Epidermal melanocyte (primary cell): Measurements from ENCODE around the gene IGF2BP1.

Experiments
- DNase-seq: peaks from one replicate; pipeline ENCODE4 v3.0.0; 2011; ENCODE audit warnings: low spot score; ENCODE audit not compliant: insufficient read length

IGF2BP1 gene

GRCh38 chr17:48997103-48997826 lies at the start of gene IGF2BP1:
Gene IGF2BP1 (plus strand): TSS chr17:48997385. CDS start chr17:48997746, 361 bp downstream.
- no peak for DNase-seq

- DNase-seq, result no peak
These were observed 45.6 kb upstream of the IGF2BP1 start for GRCh38 chr17:48951572-48951971.

- no peak for DNase-seq
These were observed 44.3 kb upstream of the IGF2BP1 start for GRCh38 chr17:48952904-48953303.

- DNase-seq, result no peak
These were observed 42.9 kb upstream of the IGF2BP1 start for GRCh38 chr17:48954300-48954755.

DNA sequence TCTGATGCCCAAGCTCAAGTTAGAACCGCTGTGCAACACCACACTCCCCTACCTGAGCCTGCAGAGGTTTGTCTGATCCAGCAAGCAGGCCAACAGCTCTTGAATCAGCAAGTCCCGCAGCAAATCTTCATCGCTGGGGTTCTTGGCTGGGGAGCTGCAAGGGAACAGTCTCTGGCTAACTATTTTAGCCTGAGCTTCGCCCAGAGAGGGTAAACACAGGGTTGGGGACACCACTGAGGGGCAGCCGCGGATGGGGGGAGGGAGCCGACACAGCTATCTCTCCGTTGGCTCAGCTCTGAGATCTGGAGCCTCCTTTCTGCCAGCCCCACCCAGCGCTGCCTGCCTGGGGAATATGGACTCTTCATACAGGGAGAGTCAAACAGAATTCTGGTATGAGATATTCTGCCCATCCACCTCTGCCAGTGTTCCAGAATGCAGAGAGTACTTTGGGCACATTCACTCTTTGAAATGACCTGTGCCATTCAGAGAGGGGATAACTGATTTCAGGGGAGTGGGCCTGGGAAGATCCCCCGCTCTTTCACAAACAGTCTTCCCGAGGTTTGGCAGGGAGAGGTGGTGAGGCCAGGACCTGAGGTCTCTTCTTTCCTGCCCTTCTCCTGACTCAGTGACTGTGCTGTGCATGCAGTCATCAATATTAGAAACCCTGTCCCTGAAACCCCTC lies 36.2 kb upstream of the IGF2BP1 start:
- DNase-seq, result no peak

DNA sequence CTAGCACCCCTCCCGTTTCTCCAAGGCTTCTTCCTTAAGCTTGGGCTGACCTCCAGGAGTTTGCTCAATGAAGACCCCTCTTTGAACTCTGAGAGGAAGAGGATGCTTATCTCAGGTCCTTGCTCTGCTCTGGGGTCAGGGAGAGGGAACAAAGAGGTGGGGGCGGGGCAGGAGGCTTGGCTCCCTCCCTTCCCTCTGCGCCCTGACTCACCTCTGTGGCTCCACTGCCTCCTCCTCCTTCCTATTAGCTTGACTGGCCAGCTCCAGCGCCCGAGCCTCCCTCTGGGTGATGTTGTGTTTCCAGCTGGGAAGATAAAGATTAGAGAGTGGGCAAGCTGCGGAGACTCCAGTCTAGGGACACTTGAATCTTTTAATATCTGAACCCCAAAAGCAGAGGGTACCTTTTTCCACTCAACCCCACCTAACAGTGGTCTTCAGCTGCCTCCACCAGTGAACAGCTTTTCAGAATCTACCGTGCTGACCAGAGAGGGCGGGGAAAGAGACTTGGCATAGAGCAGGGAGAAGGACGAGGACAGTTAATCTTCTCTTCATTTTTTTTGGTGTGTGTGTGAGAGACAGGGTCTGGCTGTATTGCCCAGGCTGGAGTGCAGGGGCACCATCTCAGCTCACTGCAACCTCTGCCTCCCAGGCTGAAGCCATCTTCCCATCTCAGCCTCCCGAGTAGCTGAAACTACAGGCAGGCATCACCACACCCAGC lies 35.5 kb upstream of the IGF2BP1 start:
- no peak for DNase-seq

- DNase-seq, result no peak
These were observed 27.0 kb upstream of the IGF2BP1 start for GRCh38 chr17:48970224-48970623.

DNA sequence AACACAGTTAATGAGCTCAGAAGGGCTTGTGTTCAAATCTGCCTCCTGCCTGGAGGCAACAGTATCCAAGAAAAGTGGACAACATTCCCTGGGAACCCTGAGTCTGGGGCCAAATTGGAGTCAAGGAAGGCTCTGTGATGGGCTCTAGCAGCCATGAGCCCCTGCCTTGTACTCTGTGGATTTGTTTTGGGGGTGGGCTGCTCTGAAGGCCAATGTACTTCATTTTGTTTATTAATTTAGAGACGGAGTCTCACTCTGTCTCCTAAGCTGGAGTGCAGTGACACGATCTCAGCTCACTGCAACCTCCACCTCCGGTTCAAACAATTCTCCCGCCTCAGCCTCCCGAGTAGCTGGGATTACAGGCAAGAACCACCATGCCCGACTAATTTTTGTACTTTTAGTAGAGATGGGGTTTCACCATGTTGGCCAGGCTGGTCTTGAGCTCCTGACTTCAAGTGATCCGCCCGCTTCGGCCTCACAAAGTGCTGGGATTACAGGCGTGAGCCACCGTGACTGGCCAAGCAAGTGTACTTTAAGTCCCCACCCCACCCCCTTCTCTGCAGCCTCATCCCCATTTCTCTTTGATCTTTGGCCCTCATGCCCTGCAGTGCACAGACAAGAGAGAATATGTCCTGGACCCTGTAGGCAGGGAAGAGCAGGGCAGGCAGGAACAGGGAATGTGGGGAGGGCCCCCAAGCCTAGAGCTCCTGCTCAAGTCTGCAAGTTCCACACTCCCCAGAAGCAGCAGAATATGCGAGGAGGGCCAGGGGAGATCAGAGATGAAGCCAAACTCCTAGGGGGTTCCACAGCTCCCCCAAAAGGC lies 26.1 kb upstream of the IGF2BP1 start:
- DNase-seq, result no peak

DNA sequence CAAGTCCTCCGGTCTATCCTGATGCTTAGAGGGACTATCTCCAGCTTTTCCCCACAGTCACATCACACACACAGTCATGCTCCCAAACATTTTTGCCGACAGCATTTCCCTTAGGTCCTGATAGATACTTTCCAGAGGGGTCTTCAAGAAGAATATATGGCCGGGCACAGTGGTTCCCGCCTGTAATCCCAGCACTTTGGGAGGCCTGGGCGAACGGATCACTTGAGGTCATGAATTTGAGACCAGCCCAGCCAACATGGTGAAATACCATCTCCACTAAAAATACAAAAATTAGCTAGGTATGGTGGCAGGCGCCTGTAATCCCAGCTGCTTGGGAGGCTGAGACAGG lies 24.5 kb upstream of the IGF2BP1 start:
- no peak for DNase-seq

DNA sequence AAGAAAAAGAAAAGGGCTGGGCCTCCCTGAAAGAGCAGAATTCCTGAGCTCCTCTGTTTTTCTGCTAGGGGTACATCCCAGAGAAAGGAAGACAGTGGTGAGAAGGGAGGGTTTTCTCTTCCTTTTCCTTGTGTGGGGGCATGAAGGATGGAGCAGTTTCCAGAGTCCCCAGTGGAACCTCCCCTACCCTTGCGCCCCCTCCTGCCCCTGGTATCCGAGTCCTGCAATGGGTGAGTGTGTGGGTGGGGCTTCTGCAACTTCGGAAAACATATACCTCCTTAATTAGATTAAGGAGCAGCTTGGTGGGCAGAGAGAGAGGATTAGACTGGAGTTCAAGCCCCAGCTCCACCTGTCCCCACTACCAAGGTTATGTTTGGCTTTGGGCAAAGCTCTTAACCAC lies 23.4 kb upstream of the IGF2BP1 start:
- no peak for DNase-seq

GRCh38 chr17:48981927-48982539 lies 15.2 kb upstream of the IGF2BP1 start:
- DNase-seq, result no peak

DNA sequence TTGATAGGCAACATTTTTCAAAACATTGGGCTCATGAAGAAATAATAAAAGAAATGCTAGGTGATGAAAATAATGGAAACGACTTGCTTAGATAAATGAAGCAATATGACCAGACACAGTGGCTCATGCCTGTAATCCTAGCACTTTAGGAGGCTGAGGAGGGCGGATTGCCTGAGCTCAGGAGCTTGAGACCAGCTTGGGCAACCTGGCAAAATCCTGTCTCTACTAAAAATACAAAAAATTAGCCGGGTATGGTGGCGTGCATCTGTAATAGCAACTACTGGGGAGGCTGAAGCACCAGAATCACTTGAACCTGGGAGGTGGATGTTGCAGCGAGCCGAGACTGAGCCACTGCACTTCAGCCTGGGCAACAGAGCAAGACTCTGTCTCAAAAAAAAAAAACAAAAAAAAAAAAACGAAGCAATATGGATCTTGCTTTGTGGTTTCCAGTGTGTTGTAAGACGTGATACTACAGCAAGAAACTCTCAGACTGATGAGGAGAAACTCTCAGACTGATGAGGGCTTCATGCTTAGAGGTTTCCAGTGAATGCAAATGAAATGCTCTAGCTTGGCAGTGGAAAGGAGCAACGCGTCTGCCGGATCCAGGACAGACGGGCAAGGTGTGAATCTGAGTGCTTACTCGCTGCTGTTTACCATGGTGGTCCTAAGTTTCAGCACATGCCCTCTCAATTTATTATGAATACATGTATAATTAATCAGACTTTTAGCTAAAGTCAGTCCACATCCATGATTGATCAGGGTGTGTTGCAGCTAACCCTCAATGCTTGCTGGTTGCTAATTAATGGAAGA lies 11.5 kb upstream of the IGF2BP1 start:
- no peak for DNase-seq

DNA sequence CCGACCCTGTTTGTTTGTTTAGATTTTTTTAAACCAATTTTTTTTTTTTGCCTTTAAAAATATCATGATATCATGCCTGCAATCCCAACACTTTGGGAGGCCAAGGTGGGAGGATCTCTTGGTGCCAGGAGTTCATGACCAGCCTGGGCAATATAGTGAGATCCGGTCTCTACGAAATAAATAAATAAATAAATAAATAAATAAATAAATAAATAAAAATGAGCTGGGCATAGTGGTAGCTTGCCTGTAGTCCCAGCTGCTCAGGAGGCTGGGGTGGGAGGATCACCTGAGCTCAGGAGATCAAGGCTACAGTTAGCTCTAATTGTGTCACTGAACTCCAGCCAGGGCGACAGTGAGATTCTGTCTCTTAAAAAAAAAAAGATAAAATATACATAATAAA lies 8.1 kb upstream of the IGF2BP1 start:
- no peak for DNase-seq

DNA sequence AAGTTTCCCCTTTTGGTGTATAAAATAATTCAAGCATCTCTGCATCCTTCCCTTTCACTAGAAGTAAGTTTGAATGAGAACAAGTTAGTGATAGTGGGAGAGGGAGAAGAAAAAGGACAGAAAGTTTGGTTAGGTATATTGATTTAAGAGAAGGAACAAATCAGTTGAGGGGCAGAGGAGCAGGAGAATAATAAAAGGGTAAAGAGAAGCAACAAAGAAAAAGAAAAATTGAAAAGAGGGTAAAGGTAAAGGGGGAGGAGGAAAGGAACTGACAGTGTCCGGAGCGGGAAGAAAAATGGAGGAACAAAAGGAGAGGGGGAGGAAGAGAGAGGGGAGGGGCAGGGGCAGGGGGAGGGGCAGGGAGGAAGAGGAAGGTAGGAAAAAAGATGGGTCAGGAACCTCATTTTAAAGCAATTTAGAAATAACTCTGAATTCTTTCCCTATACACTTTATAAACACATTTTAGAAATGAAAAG lies 6.3 kb upstream of the IGF2BP1 start:
- no peak for DNase-seq

DNA sequence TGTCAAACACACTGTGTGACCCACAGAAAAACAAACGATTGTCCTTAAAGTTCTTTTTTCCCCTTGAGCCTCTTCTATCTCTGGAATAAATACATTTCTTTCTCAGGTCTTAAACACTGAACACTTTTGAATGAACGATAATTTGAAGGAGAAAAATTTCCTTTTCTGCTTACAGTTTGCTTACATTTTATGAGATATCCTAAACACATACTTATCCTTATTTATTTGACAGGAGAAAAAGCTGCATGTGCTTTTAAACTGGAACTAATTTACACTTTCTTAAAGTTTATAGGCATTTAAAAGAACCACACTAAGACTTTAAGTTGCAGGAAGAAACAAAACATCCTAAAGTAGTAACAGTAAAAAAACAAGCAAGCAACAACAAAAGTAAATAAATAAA lies 4.7 kb upstream of the IGF2BP1 start:
- DNase-seq, result no peak

DNA sequence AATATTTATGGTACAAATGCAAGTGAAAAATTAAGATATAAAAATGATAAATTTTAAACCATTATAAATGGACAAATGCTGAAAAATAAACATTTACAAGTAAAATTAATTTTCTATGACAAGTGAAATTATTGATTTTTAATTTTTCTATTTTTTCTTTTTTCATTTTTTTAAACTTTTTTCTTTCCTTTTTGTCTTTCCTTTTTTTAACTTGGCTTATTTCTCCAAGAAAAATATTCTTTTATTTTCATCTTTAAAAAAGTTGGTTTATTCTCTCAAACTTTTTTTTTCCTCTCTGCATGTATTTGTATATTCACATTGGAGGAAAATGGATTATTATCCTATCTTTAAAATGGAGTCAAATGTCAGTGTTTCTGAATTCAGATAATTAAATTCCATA lies 3.9 kb upstream of the IGF2BP1 start:
- DNase-seq, result no peak

- no peak for DNase-seq
These were observed 3.2 kb upstream of the IGF2BP1 start for GRCh38 chr17:48993951-48994350.

- DNase-seq, result no peak
These were observed 2.5 kb upstream of the IGF2BP1 start for GRCh38 chr17:48994549-48995303.

DNA sequence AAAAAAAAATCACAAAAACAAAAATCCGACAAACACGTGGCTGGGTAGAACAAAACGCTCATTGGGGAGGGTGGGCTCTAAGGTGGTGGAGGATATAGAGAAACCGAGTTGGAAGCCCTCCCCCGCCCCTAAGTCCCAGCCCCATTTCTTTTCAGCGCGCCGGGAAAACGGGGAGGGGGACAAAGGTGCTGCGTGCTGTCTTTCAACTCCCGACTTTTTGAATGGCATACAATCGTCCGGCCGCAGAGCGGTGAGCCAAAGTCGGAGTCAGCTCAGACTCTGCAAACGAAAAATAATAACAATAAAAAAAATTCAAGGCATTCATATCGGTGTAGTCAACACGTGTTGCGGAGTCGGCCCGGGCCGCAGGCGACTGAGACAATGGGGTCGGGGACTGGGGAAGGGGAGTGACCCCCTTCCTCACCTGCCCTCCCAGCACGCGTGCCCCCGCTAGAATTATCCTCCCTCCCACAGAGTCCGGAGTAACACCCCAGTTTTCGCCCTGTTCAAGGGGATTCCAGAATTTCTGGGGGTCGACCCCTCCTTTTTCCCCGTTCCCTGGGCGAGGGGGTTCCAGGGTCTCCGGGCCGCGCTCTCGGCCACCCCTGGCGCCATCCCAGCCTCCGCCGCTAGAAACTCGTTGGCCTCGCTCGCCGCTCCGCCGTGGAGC lies 1.7 kb upstream of the IGF2BP1 start:
- no peak for DNase-seq
